HG03039 (cell line): ENCODE data around the gene COPS8.

Experiments
- ATAC-seq: cut with Tn5 transposase; IDR thresholded peaks from one replicate; pipeline ENCODE4 v1.9.1; 2021; ENCODE audit warnings: mild to moderate bottlenecking, moderate library complexity; ENCODE audit not compliant: unreplicated experiment

COPS8 gene

GRCh38 chr2:237097911-237098702, 12.4 kb downstream of the COPS8 start:
- no peak for ATAC-seq

- no peak for ATAC-seq
Observed at GRCh38 chr2:237099804-237100203, 14.1 kb downstream of the COPS8 start.

DNA sequence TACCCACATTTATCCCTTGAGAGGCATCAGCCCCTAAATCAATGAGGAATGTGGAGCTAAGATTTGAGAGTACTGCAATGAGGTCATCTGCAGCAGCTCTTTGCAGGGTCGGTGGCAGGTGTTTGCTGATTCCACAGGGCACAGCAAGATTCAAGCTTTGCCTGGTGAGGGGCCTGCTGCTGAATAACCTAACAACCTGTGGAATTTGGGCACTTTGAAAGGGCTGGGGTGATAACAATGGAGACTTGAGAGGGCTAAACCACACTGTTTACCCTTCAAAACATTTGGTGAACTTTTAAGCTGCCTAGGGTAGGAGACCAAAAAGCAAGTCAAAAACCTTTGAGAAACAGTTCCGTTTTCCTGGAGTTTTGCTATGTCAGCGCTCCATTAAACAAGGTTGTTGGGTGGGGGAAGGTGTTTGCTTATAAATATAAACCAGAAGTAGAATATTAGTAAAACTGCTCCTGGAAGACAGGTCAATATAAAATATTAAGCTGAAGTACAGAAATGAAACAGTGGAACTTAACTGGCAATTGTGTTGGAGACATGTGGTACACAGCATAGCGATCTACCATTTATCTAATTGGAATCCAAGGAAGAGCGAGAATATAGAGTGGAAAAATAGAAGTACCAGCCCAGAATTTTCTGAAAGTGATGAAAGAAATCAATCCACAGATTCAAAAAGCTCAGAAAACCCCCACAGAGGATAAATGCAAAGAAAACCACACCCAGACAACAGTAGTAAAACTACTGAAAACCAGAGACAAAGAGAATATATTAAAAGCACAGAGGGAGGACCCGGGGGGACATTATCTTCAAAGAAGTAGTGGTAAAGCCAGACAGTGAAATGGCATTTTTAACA, 15.7 kb downstream of the COPS8 start:
- no peak for ATAC-seq

DNA sequence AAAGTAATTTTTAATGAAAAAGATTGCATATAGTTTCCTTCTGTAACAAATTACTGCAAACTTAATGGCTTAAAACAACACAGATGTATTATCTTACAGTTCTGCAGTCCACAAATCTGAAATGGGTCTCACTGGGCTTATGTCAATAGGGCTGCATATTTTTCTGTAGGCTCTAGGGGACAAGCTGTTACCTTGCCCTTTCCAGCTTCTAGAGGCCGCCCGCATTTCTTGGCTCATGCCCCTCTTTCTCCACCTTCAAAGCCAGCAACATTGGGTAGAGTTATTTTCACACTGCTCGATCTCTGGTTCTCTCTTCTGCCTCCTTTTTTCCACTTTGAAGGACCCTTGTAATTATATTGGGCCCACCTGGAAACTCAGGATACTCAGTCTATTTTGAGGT, 16.7 kb downstream of the COPS8 start:
- ATAC-seq, result no peak

GRCh38 chr2:237109421-237109934, 23.8 kb downstream of the COPS8 start:
- no peak for ATAC-seq

DNA sequence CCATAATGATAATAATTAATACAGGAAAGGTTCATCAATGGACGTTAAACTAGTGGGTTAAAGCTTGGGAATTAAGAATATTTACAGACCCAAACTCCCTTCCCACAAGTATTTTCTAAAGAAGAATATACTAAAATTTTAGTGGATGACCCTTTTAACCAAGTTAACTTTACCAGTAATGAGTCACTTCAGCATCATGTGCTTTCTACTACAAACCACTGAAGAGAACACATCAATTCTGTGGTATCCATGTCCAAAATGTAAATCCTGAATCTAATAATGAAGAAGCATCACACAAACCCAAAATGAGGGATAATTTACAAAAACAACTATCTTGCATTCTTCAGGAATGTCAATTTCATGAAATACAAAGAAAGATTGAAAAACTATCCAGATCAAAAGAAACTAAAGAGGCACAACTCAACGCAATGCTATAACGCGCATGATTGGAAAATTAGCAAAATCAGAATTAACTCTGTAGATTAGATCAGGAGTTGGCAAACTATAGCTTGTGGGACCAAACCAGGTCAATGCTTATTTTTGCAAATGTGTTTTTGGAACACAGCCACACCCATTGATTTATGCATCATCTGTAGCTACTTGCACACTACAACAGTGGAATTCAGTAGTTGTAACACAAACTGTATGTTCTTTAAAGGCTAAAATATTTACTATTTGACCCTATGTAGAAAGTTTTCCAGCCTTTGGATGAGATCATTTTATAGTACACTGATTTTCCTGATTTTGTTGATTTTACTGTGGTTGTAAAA, 27.5 kb downstream of the COPS8 start:
- no peak for ATAC-seq

GRCh38 chr2:237115870-237116269, 30.2 kb downstream of the COPS8 start:
- ATAC-seq, result no peak

GRCh38 chr2:237116431-237116830, 30.7 kb downstream of the COPS8 start:
- no peak for ATAC-seq

GRCh38 chr2:237118025-237118424, 32.3 kb downstream of the COPS8 start:
- ATAC-seq, result no peak

- ATAC-seq, result no peak
Observed at GRCh38 chr2:237118561-237119155, 33.0 kb downstream of the COPS8 start.

DNA sequence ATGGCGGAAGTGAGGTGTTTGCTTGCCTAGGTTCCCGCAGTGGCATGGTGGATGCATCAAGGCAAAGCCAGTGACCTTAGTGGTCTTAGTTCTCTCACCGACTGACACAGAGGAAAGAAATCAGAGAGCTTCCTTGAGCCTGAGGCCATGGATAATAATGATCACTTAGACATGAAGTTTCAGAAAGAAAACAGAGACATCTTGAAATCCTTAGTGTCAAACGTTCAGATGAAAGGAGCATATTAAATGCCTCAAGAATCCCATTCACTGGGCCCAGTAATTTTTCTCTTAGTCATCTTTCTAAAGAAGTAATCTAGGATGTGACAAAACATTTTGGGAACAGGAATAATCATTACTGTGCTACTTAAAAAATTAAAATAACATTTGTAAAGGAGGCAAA, 35.2 kb downstream of the COPS8 start:
- ATAC-seq, result no peak

- no peak for ATAC-seq
Observed at GRCh38 chr2:237121321-237121720, 35.6 kb downstream of the COPS8 start.

- ATAC-seq, result no peak
Observed at GRCh38 chr2:237122214-237122666, 36.6 kb downstream of the COPS8 start.

- ATAC-seq, result no peak
Observed at GRCh38 chr2:237124820-237125219, 39.1 kb downstream of the COPS8 start.

DNA sequence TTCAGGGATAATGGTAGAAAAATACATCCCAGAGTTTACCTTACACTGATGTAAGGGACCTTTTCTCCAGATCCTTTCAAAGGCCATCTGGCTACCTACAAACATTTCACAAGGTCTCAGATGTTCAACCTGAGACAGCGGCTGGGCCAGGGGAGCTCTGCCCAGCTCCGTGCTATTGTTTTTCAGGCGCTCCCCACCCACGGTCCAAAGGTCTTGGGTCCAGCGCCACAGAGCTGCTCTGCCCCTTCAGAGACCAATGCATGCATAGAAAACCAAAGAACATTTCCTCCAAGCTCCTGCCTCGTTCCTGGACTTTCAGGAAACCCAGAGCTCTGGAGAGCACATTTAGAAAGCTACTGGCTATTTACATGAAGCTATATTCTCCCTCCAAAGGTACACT, 40.3 kb downstream of the COPS8 start:
- no peak for ATAC-seq

DNA sequence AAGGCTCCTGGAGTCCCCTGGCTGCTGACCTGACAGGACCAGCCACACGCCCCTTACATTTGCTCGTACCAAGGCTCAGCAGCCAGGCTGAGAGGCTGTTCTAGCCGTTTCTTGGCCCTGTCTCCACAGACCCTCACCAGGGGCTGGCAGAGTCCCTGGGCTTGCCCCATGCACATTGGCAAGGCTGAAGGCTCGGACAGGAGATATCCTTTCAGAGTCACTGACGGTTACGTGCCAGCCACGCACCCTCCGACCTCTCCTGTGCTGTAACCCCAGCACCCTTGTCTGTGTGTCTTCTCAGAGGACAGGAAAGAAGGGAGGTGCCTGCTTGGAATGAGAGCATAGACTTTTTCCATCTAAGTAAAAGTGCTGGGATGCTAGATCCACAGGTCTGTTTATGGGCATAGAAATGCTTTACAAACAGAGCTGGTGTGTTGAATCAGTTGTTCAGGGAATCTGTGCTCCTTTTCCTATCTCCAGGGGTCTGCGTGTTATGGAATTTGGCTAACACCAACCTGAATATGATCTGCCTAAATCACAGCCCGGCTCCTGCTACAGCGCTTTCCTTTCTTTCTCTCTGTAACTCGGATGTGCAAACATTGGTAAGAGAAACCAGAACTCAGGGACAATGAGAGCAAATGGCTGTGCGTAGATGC, 41.0 kb downstream of the COPS8 start:
- ATAC-seq, result no peak

DNA sequence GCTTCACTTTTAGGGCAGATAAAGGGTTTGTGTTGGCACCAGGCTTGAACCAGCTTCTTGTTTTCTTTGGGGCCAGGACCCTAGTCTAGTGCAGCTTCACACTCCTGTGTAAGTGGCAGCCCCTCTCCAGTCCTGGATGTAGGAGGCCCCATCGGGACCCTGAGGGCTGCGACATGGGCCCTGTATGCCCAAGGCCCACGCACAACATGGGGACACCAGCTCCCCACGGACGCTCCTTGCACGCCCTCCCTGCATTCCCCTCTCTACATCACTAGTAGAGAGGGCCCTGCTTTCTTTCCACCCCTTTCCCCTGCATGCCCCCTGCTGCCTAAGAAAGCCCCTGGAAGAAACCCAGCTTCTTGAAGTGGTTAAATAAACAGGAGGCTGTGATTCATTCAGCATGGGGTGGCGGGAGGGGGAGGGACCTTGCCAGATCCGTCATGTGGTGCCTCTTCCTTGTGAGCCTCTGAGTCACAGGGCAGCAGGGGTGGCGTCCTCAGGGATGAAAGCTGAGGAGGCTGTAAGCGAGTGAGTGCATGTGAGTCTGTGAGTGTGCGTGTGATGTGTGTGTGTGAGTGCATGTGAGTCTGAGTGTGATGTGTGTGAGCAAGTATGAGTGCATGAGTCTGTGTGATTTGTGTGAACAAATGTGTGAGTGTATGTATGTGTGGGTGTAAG, 42.5 kb downstream of the COPS8 start:
- ATAC-seq, result no peak

DNA sequence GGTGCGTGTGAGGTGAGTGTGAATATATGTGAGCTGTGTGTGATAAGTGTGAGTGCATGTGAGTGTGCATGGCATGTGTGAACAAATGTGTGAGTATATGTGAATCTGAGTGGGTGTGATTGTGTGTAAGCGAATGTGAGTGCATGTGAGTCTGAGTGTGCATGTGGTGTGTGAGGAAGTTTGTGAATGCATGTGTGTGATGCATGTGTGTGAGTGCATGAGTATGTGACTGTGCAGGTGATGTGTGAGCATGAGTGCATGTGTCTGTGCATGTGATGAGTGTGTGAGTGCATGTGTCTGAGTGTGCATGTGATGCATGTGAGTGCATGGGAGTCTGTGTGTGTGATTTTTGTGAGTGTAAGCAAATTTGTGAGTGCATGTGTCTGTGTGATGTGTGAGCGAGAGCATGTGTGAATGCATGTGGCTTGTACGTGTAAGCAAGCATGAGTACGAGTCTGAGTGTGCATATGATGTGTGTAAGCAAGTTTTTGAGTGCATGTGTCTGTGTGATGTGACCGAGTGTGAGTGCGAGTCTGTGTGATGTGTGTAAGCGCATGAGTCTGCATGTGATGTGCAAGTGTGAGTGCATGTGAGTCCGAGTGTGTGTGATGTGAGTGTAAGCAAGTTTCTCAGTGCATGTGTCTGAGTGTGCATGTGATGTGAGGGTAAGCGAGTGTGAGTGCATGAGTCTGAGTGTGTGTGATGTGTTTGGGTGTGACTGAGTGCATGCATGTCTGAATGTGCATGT, 43.3 kb downstream of the COPS8 start:
- ATAC-seq, result no peak
